GM18499 (cell line): Measurements from ENCODE around the gene COL4A5.

Experiments
- ATAC-seq: cut with Tn5 transposase; IDR thresholded peaks from one replicate; pipeline ENCODE4 v1.9.1; 2021; ENCODE audit warnings: moderate number of reproducible peaks; ENCODE audit not compliant: insufficient read depth, unreplicated experiment

Gene COL4A5

DNA sequence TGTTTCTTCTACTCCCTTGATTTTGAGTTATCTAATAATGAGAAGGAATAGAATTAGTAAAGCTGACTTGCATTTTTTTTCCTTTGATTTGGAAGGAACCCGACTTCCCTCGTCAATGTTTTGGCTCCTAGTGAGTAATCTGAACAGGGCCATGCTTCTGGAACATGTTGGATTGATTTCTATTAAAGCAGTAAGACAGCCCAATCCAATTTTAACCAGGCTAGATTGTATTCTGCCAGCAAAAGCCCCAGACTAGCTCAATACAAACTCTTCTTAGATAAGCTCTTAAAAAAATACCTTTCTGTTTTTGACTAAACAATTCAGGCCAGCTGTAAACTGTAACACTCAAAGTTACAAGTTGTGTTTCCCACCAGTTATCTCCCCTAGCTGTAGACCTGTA is 170.5 kb downstream of the COL4A5 start:
- no peak for ATAC-seq

DNA sequence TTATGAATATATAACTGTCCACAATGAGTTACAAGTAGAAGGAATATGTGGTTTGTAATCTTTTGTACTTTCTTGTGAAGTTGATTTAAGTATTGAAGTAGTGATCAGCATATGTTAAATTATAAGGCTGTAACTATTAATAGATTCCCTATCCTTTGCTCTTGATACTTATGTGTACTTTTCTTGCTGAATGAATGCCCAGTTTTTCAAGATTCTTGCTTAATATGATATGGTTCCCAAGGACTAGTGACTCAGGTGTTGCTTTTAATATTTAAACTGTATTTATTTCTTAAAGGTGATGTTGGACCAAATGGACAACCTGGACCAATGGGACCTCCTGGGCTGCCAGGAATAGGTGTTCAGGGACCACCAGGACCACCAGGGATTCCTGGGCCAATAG is 175.0 kb downstream of the COL4A5 start:
- ATAC-seq = no peak

DNA sequence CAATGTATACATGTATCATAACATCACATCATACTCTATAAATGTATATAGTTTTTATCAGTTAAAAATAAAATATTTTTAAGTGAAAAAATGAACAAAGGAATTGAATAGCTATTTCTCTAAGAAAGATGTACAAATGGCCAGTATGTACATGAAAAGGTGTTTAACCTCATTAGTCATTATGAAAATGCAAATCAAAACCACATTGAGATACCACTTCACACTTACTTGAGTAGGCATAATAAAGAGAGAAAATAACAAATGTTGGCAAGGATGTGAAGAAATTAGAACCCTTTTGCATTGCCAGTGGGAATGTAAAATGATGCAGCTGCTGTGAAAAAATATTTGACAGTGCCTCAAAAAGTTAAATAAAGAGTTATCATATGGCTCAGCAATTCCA is 201.2 kb downstream of the COL4A5 start:
- ATAC-seq = no peak

DNA sequence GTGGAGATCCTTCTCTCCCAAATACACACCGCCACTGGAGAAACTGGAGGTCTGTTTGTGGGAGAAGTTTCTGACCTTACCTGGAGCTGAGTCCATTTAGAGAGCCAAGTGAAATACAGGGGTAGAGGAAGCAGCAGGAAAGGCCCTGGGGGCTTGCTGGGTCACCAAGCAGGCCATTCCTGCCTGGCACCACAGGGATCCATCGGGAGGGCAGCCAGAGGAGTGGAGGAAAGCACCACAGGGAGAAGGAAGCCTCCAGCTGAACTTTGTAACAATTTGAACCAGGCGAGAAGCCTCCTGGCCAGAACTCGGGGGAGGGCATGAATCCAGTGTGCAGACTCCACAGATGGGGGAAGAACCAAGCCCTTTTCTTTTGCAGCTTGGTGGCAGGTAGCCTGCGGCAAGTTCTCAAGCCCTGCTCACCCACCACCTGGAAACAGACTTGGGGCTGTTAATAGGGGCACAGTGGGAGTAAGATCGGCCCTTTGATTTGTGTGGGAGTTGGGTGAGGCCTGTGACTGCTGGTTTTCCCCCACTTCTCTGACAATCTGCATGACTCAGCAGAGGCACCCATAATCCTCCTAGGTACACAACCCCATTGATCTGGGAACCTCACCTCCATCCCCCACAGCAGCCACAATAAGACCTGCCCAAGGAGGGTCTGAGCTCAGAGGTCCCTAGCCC is 202.1 kb downstream of the COL4A5 start:
- ATAC-seq = no peak

DNA sequence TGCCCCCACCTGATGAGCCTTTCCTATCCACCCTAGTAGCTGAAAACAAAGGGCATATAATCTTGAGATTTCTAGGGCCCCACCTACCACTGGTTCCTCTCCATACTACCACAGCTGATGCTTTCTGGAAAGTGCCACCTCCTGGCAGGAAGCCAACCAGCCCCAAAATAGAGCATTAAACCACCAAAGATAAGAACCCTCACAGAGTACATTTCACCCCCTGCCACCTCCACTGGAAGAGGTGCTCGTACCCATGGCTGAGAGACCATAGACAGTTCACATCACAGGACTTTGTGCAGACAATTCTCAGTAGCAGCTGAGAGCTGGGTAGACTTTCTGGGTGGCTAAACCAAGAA is 202.6 kb downstream of the COL4A5 start:
- no peak for ATAC-seq

DNA sequence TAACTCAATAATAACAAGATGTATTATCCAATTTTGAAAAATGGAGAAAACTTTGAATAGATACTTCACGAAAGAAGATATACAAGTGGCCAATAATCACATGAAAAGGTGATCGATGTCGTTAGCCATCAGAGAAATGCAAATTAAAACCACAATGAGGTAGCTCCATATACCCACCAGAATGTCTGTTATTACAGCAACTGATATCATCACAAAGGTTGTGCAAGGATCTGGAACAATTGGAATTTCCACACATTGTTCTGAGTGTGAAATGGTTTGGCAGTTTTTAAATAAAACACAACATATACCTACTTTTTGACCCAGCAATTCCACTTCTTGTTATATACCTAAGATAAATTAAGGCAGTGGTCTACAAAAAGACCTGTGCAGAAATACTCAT is 225.1 kb downstream of the COL4A5 start:
- no peak for ATAC-seq

DNA sequence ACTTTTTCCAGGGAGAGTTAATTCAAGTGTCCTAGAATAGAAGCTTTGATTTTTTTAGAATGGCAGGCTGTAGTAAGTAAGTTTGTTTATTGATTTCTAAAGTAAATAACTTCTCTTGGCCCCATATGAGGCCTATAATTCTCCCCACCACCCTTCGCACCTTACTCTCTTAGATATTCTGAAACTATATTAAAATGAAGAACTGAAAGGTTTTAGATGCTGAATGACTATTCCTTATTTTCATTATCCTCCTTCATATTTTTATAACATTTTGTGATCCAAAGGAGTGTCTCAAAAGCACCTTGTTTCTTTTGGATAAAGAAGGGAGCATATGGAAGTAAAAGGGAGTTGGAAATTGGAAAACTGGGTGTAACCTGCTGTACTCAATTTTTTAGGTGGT is 226.5 kb downstream of the COL4A5 start:
- ATAC-seq = peak; percentile 52

DNA sequence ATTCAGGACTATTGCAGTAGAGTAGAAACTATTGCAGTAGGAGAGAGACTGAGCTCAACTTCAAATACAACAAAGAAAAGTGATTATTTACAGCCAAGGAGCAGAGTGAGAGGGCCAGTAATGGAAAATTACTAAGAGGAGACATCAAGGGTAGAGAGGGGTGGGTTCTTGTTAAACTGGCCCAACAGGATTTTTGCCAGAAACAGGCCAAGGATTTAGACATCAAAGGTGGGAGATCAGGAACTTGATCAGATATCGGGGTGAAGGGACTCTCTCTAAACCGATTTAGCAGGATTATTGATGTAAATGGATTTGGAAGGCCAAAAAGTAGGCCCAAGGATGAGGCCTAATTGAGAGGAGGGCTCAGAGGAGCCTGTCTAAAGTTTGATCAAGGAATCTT is 231.9 kb downstream of the COL4A5 start:
- no peak for ATAC-seq

DNA sequence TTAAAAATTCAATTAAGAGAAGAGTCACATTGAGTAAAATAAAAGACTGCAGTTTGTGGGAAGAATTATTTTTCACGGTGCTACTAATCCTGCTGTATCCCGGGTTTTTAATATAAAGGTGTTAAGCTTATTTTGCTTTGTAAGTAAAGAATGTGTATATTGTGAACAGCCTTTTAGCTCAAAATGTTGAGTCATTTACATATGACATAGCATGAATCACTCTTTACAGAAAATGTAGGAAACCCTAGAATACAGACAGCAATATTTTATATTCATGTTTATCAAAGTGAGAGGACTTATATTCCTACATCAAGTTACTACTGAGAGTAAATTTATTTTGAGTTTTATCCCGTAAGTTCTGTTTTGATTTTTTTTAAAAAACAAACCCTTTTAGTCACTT is 257.1 kb downstream of the COL4A5 start:
- ATAC-seq = no peak

DNA sequence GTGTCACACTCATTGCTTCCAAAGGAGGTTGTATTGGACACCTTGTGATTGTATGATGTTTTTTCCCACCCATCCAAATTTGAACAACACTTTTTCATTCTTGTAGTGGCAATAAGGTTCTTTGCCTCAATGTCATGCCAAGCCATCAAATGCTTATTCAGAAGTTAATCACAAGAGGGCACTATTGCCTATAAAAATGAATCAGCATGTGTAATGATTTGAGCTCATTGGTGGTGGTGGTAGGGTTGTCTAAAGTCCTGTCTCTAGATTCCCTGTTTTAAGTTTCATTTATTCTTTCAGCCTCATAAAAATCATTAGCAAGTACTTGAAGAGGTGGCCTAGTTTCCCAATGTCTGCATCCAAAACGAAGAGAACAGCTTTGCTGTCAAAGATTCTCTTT is 259.7 kb downstream of the COL4A5 start:
- no peak for ATAC-seq

DNA sequence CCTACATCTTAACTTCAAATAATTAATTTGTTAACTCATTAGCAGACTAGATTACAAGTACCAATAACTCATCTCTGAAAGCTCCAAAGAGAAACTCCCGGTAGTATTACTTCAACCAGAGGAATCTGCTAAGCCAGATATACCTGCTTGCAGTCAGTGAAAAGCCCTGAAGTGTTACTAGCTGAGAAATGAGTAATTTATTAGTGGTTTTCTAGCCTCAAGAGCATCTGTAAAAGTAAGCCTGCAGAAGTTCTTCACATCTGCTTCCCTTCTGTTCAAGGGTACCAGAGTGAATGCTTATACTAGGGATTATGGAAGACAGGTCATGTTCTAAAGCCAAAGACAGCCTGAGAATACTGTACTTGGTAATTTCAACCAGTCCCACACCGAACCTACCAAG is 262.0 kb downstream of the COL4A5 start:
- no peak for ATAC-seq

DNA sequence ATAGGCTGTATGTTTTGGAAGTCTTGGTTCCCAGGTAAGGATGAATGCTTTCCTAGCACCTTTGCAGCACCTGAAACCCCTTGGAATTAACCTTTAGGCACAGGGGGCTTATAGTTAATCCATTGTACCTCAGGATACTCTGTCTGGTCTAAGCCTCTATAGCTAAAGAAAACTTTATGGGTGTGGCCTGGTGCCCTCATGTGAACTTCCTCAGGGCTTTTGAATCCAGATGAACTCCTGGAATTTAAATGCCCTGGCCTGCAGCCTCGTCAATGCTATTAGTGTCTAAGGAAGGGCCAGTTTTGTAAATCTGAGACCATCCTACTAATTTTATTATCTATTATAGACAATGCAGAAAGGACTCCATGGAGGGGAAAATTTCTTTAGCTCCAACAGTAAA is 262.9 kb downstream of the COL4A5 start:
- no peak for ATAC-seq

DNA sequence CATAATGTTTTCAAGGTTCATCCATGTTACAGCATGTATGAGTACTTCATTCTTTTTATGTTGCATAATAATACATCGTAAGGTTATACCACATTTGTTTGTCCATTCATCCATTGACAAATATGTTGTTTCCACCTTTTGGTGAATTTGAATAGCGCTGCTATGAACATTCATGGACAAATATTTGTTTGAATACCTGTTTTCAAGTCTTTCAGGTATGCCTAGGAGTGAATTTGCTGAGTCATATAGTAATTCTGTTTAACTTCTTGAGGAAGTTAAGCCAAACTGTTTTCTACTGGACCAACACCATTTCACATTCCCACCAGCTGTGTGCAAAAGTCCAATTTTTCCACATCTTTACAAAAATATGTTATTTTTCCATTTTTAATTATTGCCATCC is 265.2 kb downstream of the COL4A5 start:
- no peak for ATAC-seq

DNA sequence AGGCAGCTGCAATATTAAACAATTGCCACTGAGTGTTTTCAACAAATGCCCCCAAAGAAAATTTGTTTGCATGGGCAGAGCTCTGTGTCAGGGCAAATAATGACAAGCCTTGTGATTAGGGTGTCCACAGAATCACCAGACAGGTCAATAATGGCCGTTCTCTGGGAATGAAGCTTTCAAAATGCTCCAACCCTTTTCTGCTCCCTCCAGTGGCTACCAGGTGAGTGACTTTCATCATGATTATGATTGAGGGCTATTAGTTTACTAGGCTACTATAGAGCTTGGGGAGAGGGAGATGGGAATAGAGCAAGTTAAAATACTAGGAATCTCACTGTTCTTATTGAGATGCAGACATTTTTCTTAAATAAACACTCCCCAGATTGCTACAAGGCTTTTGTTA is 273.2 kb downstream of the COL4A5 start:
- ATAC-seq = no peak

DNA sequence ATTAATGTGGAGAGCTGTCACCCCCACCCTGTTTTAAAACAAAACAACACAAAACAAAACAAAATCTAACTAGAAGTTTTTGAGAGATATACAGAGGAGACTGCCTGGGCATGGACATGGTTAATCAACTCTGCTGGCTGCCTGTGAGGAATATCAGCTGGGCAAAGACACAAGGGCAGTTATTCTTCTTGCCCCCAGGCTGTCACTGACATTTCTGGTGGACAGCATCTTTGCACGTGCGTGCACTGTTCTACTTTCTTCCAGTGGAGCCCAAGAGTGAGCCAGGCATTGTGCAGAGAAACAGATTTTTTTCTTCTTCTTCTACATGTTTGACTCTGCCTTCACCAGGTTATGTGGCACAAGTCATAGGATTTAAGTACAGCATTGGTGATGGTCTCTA is 282.9 kb downstream of the COL4A5 start:
- ATAC-seq = no peak

DNA sequence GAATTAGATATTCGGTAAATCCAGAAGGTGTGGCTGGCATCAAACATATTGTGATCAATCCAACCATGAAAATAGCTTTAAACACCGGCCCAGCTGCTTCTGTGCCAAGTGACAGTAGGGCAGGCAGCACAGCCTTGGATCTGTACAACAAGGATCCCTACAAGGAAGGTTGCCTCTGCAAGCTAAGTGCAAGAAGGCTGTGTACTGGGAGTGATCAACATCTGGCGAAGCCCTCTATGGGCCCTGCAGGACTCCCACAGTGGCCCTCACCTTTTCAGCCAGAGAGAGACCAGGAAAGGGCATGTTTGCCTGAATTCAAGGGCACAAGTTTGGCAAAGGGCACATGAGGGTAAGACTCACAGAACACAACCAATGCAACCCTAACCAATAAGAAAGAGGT is 287.1 kb downstream of the COL4A5 start:
- no peak for ATAC-seq

DNA sequence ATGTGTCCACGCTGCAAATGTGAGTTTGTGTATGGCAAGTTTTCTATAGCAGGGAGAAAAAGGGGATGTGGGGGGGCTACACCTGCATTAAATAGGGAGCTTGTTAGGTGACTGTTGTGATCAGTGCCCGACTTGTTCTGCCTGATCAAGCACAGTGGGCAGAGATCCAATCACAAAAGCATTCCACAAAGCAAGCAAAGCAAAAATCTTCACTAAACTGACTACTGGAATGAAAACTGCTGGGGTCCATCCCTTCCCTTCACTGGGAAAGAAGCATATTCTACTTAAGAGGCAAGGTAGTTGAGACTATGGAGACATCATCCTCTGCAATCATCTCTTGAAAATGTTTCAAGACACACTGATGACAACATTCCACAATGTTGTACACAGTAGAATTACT is 291.5 kb downstream of the COL4A5 start:
- no peak for ATAC-seq

DNA sequence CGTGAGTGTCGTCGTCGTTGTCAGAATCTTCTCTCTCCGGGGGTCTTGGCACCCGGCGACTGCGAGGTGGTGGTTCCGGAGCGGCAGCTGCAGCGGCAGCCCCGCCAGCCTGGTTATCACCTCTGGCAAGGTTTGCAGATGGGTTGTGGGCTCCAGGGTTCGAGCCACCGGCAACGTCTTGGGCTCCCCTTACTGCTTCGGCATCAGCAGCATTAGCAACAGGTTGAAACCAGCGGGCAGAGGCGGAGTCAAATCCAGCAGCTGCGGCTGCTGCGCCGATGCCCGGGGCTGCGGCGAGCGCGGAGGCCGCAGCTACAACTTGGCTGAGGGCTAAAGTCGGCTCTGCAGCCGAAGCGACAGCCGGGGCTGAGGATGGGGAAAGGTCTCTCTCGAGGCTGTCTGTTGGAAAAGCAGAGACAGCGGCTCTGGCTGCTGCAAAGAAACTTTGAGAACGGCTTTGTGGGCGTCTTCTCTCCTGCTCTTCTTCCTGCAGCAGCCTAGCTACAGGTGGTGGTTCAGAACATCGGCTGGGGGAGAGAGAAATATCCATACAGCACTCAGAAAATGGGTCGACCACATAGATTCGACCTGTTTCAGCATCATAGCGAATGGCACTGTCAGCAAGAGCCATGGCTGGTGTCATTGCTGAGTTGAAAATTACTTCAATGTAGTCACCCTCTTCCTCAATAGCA is 293.1 kb downstream of the COL4A5 start:
- no peak for ATAC-seq

DNA sequence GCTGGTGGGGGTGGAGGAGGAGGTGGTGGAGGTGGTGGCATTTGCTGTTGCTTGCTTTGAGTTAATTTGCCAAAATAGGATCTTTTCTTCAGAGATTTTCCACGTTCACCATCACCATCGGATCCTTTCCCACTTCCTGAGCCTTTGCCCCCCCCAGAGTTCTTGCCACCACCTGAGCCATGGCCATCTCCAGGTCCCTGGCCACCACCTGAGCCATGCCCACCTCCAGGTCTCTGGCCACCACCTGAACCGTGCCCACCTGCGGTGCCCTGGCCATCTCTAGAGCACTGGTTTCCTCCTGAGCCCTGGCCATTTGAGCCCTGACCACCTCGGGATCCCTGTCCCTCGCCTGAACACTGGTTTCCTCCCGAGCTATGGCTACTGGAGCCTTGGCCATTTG is 294.8 kb downstream of the COL4A5 start:
- no peak for ATAC-seq

DNA sequence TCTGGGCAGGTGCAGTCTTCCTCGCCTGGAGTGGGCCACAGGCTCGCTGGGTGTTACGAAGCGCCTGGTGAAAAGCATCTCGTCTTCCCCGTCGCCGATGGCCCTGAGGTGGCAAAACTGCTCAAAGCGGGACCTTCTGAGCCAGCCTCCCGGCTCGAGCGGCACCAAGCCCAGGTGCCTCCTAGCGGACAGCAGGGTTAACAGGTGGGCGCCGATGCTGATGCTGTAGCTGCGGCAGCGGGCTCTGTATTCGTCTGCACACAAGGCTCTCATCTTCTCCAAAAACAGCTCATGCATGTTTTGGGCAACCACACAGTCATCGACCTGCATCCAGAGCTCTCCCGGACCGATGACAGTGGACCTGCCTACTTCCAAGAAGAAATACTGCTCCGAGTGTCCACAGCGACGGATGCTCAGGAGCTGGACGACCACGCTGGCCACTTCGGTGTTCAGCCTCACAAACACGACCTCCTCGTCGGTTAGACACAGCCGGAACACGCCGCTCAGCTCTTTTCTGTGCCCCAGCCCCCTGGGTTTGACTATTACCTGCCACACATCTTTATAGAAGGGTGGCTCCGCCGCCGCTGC is 295.5 kb downstream of the COL4A5 start:
- ATAC-seq = no peak

DNA sequence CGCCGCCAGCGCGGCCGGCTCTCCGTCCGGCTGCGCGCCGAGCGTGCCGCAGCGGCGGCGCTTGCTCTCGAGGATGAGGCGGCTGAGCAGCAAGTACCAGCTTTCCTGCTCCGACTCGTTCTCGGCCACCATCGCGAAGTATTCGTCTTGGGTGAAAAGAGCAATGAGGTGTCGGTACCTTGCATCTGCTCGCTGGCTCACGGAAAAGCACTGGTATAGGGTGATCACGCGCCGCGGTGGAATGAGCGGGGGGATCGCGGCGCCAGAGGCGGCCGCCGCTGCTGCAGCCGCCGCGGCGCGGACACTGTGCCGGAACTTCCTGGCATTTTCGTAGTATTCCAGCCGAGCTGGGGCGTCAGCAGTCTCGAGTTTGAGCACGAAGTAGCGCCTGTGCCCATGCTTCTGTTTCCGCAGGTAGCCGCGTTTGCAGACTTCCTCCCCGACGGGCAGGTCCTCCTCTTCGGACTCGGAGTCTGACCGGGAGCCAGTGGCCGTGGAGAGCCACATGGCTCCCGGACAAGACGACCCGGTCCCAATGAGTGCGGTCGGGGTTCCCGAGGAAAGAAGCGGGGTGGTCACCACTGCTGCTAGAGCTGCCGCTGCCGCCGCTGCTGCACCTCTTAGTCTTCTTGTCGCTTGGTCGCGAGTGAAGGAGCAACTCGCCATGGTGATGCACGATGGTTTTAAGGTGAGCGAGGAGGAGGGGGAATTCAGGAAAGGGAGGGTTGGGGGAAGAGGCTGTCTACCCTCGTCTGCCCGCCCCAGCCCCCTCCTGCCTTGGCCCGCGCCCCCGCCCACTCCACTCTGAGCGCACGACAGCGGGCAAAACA is 296.3 kb downstream of the COL4A5 start:
- ATAC-seq = no peak
